OCI-M1 (cell line): ENCODE measurements around the gene FAM180B.

Experiments used
- DNase-seq: peaks from one replicate; lab custom pipeline; 2025; lab: John Stamatoyannopoulos, UW

FAM180B gene

DNA sequence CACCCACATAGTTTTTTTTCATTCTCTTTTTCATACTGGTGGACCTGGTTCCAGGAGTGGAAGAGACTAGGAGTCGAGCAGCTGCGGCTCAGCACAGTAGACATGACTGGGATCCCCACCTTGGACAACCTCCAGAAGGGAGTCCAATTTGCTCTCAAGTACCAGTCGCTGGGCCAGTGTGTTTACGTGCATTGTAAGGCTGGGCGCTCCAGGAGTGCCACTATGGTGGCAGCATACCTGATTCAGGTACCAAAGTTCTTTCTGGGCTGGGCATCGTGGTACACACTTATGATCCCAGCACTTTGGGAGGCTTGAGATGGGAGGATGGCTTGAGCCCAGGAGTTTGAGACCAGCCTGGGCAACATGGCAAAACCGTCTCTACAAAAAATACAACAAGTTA lies 16.8 kb upstream of the FAM180B start:
- DNase-seq: no peak

GRCh38 chr11:47570651-47571356 lies 15.7 kb upstream of the FAM180B start:
- no peak for DNase-seq

- DNase-seq: no peak
Observed at GRCh38 chr11:47571357-47571729, 15.1 kb upstream of the FAM180B start.

- DNase-seq: no peak
Observed at GRCh38 chr11:47571895-47572294, 14.6 kb upstream of the FAM180B start.

GRCh38 chr11:47572715-47573255 lies 13.7 kb upstream of the FAM180B start:
- DNase-seq: no peak

GRCh38 chr11:47573321-47573720 lies 13.2 kb upstream of the FAM180B start:
- no peak for DNase-seq

DNA sequence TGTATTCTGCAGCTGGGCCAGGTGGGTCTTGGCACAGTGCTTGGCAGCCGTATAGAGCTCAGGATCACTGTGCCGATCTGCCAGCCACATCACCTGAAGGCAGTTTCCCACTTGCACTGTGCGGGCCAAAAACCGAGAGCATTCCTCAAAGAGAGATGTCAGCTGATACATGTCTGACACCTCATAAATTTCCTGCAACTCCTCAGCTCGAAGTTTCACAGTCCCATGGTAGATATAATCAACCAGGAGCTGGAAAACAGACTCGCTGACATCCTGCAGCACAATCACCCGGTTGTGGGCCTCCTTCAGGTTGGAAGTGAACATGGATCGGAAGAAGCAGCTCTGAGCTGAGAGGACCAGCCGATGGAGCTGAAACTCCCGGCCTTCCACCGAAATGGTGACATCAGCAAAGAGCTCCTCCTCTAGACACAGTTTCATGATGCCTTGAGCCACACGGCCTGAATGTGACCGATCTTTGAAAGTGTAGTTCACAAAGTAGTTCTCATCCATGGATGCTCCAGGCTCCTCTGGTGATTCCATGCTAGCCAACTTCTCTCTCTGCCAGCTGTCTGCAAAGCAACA lies 8.9 kb upstream of the FAM180B start:
- no peak for DNase-seq

- peak; percentile 93 for DNase-seq
Observed at GRCh38 chr11:47578524-47579494, 7.7 kb upstream of the FAM180B start, which contains the start of the genes KBTBD4 and NDUFS3. Gene KBTBD4 (minus strand): TSS chr11:47578970. CDS start chr11:47578951, 19 bp downstream. Gene NDUFS3 (plus strand): TSS chr11:47579074. CDS start chr11:47579092, 18 bp downstream.

- DNase-seq: no peak
Observed at GRCh38 chr11:47583844-47584243, 2.6 kb upstream of the FAM180B start.

GRCh38 chr11:47587039-47587716 lies 700 bp downstream of the FAM180B start:
- no peak for DNase-seq

DNA sequence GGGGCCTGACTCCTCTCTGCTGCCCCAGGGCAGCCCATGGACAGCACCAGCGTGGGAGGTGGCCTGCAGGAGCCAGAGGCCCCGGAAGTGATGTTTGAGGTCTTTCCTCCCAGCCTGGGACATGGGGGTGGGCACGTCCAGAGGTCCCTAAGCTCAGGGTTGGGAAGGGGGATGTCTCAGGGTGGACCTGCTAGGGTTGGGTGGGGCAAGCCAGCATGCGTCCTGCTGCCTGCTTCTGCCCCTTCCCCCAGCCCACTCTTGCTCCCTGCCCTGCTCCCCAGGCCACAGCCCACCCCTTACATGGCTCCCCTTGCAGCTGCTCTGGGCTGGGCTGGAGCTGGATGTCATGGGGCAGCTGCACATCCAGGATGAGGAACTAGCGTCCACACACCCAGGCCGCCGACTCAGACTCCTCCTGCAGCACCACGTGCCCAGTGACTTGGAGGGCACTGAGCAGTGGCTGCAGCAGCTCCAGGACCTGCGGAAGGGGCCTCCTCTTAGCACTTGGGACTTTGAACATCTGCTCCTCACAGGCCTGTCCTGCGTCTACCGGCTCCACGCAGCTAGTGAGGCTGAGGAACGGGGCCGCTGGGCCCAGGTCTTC lies 1.3 kb downstream of the FAM180B start:
- DNase-seq: no peak

DNA sequence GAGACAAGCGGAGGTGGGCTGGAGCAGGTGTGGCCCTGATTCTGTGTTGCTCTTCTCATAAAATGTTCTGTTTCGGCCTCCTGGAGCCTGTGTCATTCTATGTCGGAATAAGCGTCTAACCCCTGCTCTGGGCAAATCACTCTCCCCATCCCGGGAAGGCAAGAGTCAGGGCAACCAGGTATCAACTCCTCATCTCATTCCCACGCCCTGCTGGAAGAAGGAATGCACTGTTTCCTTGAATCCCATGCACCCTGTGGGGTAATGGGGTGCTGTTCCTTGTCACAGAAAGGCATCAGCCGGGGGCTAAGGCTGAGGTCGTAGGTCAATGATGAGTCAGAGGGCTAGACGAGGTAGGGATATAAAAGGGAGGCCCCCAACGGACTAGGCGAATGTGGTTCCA lies 2.6 kb downstream of the FAM180B start:
- DNase-seq: no peak

GRCh38 chr11:47589584-47589976 lies 3.1 kb downstream of the FAM180B start:
- DNase-seq: no peak

GRCh38 chr11:47589977-47590861 lies 3.7 kb downstream of the FAM180B start:
- no peak for DNase-seq

DNA sequence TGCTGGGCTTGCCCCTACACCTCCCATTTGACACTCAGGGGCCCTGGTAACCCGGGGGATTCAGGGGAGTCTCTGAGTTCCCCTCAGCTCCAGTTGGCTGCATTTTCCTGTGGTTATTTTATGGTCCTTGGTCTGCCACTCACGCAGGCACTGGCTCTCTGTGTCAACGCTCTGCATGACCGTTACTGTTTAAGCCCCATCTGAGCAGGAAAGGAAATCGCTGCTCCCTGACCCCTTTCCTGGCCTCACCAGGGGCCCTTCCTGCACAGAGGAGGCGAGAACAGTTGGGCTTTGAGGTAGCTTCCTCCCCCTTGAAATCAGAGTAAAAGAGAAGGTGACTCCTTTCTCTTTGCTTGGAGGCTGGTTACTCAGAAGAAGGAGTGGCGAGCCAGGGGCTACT lies 5.3 kb downstream of the FAM180B start:
- no peak for DNase-seq

- no peak for DNase-seq
Observed at GRCh38 chr11:47592251-47592650, 5.8 kb downstream of the FAM180B start.

DNA sequence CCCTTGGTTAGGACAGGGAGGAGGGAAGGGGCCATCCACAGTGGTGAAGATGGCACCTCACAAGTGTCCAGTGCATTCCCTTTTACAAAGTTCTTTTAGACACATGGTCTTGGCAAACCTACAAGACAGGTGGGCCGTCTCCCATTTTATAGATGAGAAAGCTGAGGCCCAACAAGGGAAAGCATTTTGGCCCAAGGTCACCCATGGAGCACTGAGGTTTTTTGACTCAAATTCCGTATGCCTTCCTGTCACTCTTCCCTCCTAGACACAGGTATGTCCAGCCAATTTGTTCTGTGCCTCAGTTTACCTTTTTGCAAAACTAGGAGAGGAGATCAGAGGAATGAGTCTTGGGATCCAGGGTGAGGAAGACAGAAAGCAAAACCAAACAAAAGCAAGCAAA lies 6.5 kb downstream of the FAM180B start:
- no peak for DNase-seq

GRCh38 chr11:47593492-47593933 lies 7.0 kb downstream of the FAM180B start:
- DNase-seq: no peak

GRCh38 chr11:47593934-47594855 lies 7.7 kb downstream of the FAM180B start, which contains the start of gene C1QTNF4:
Gene C1QTNF4 (minus strand): TSS chr11:47594411. CDS start chr11:47590810, 3,601 bp downstream.
- DNase-seq: no peak
